HG03064 (cell line): ENCODE data around the gene SNAPC4.
"Not testable (repeated sequence)": the region's sequence is repeated elsewhere in the genome, so short reads cannot be mapped to it uniquely, and the experiment has no call there.

ENCODE experiments used
- ATAC-seq: cut with Tn5 transposase; IDR thresholded peaks from one replicate; pipeline ENCODE4 v1.9.1; 2021; ENCODE audit warnings: low read depth; ENCODE audit not compliant: unreplicated experiment

SNAPC4 gene

GRCh38 chr9:136434580-136435169, 34.7 kb upstream of the SNAPC4 start:
- ATAC-seq = no peak

DNA sequence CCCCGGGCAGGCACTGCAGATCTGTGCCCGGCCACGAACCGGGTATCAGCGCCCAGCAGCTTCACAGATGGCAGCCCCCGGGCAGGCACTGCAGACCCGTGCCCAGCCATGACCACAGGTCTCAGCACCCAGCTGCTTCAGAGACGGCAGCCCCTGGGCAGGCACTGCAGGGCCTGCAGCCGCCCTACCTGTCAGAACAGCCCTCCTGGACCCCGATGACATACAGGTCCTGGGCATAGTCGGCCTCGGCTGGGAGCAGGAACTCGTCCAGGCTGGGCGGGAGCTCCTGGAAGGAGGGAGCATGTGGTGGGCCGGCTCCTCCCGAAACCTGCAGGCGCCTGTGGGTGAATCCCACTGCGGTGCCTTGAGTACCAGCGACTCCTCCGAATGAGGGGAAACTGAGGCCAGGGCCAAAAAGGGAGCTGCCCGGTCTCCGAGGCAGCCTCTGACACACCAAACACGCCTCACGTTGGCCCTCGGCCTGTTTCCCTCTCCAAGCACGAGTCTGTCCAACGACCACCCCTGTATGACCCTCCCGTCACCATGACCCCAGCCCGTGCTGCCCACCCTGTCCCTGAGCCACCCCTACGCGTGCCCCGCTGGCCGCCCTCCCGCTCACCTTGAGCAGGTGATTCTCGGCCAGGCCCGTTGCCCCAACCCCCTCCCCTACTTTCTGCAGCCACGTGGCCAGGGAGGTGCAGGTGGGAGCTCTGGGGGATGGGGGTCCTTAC, 34.0 kb upstream of the SNAPC4 start:
- ATAC-seq = no peak

- ATAC-seq = no peak
These were observed 33.2 kb upstream of the SNAPC4 start for GRCh38 chr9:136433043-136433715.

DNA sequence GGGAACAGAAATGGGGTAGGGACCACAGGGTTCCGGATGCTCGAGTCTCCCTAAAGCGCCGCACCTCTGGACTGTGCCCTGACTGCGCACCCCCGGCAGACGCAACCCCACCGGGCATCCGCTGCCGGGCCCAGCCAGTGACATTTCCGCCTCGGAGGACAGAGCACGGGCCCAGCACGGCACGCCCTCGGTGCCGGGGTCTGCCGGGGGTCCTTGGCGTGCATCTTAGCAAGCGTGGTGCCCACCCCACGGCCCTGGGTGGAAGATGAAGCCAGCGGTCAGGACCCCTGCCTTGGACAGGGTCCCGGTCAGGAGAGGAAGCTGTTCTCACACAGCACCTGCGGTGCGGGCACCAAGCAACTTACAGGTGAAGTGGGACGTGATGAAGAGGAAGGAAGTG, 32.6 kb upstream of the SNAPC4 start:
- no peak for ATAC-seq

- ATAC-seq = no peak
These were observed 31.9 kb upstream of the SNAPC4 start for GRCh38 chr9:136431782-136432350.

DNA sequence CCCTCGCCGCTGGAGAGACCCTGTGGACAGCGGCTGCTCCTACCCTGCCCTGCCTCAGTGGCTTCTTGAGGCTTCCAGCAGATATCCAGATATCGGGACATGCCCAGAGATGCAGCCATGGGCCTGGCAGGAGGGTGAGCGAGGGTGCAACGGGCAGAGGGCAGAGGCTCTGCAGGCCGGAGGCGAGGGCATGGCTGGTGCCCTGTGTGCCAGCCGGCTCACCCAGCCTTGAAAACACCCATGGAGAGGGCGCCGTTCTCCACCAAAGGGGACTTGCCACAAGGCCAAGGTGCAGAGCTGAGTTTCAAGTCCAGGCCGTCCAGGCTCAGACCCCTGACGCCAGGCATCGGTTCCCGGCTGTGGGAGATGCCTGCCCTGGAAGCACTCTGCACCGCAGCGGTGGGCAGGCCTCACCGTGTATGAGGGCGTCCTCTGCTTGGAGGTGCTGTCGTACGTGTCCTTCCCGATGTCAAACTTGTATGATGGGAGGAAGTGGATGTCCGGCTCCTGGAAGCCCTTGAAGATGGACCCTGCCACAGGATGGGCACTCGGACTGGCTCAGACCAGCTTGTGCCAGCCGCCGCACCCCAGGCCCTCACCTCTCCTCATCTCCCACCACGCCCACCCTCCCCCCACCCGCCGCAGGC, 30.7 kb upstream of the SNAPC4 start:
- ATAC-seq = no peak

- ATAC-seq = no peak
These were observed 29.9 kb upstream of the SNAPC4 start for GRCh38 chr9:136429683-136430491.

DNA sequence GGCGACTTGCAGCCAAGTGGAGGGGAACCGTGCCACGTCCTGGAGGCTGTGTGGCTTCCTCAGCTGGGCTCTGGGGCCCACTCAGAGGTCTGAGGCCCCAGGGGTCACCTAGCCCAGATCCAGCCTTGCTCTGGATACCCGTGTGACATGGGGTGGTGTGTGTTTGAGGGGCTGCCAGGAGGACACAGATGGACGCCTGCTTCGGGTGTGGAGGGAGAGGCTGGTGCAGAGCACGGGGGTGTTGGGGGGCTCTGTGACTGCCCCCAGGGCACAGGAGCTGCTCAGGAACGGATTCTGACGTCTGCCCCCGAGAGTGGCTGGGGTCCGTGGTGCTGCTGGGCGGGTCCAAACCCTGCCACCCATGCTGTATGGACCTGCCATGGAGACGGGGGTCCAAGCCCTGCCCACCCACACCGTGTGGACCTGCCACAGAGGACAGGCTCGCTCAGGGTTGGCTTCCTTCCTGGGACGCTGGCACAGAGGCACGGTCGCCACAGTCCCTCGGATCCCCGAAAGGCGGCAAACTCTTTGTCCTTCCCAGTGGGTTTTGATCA, 29.2 kb upstream of the SNAPC4 start:
- ATAC-seq = no peak

GRCh38 chr9:136426787-136427186, 26.8 kb upstream of the SNAPC4 start:
- no peak for ATAC-seq

- ATAC-seq = not testable (repeated sequence)
These were observed 25.4 kb upstream of the SNAPC4 start for GRCh38 chr9:136425367-136425766.

DNA sequence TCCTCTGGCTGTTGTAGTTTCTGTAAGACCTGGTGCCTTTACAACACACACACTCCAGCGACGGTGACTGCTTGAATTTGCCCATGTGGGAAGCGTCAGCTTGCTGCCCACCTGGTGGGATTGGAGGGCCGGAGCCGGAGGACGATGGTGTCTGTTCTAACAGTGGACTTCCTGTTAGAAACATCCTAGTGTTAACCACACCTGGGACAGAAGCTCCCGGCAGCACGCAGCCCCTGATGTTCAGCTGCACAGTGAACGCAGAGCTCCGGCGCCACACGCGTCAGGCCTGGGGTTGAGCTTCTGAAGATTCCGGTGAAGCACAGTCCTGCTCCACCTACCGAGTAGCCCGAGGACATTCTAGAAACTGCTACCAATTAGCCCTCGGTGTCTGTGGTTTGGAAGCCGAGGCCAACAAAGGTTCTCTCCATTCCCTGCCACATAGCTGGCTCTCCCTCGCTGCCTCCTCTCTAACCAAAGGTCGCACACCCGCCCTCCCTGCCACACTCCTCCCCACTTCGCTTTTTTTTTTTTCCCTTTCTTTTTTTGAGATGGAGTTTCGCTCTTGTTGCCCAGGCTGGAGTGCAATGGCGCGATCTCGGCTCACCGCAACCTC, 24.9 kb upstream of the SNAPC4 start:
- no peak for ATAC-seq

DNA sequence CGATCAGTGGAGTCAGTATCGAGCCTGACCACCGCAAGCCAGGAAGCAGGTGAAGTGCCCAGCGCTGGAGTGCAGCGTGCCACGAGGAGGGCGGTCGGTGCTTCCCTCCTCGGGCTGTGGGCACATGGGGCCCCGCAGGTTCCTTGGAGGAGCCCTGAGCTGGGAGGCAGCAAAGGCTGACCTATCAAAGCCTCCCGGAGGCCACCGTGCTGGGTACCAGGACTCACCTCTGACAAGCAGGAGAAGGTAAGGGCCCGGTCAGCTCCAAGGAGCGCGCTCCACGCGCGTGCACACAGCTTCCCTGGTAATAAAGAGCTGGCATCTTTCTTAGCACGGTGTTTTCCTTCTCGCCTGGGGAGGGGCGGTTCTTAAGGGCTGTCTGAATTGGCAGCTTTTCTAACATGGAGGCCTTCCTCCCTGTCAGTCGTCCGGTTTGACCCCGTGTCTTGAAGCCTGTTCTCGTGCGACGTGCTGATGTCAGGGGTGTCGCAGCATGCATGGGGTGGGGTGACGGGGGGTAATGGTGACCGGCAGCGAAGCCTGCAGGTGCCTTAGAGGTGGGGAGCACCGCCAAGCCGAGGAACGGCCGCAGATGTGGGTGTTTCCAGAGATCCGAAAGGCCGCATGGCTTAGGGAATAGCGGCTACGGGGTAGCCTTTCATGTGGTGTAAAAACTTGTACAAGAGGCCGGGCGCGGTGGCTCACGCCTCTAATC, 23.6 kb upstream of the SNAPC4 start:
- no peak for ATAC-seq

GRCh38 chr9:136422876-136423275, 22.9 kb upstream of the SNAPC4 start:
- no peak for ATAC-seq

DNA sequence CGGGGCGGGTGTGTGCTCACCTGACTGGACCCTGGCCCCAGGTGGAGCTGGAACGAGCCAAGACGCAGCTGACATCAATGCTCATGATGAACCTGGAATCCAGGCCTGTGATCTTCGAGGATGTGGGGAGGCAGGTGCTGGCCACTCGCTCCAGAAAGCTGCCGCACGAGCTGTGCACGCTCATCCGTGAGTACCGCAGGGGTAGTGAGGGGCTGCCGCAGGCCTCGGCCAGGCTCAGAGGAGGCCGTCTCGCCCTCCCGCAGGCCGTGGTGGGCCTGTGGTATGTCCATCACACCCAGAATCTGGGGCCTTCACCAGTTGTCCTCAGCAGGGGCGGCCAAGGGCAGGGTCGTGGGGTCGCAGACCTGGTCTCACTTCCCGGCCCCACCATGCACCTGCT, 21.8 kb upstream of the SNAPC4 start:
- ATAC-seq = no peak

GRCh38 chr9:136419092-136419420, 19.1 kb upstream of the SNAPC4 start:
- no peak for ATAC-seq

GRCh38 chr9:136418182-136419091, 18.5 kb upstream of the SNAPC4 start:
- ATAC-seq = no peak

DNA sequence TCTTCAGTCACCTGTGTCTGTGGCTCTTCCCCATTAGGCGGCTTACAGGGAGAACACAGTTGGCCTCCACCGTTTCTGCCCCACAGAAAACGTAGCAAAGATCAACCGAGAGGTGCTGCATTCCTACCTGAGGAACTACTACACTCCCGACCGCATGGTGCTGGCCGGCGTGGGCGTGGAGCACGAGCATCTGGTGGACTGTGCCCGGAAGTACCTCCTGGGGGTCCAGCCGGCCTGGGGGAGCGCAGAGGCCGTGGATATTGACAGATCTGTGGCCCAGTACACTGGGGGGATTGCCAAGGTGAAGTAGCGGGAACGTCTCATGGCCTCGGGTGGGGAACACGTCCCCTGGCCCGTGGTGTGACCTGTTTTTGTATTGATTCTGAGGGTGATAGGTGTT, 16.9 kb upstream of the SNAPC4 start:
- no peak for ATAC-seq

DNA sequence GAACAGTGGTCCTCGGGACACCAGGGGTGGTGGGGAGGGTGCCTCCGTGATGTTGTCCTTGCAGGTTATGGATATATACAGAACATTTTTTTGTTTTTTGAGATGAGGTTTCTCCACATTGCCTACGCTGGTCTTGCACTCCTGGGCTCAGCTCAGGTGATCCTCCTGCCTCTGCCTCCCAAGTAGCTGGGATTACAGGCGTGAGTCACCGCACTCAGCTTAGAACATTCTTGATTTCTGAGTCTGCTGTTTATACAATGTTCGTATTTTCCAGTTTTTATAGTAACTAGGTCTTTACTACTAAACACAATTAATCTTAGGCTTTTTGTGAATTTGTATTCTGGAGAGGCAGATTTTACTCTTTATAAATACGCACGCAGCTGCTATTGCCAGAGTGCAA, 16.5 kb upstream of the SNAPC4 start:
- ATAC-seq = no peak
